GM21528 (cell line): ENCODE data around the gene RNF135.
"Not testable (repeated sequence)": the region's sequence is repeated elsewhere in the genome, so short reads cannot be mapped to it uniquely, and the experiment has no call there.

Experiments
- ATAC-seq: cut with Tn5 transposase; IDR thresholded peaks from one replicate; pipeline ENCODE4 v1.9.1; 2021; ENCODE audit warnings: mild to moderate bottlenecking, moderate library complexity; ENCODE audit not compliant: unreplicated experiment, low FRiP score

Gene RNF135

GRCh38 chr17:30997270-30997669, 26.4 kb downstream of the RNF135 start:
- ATAC-seq: no peak

DNA sequence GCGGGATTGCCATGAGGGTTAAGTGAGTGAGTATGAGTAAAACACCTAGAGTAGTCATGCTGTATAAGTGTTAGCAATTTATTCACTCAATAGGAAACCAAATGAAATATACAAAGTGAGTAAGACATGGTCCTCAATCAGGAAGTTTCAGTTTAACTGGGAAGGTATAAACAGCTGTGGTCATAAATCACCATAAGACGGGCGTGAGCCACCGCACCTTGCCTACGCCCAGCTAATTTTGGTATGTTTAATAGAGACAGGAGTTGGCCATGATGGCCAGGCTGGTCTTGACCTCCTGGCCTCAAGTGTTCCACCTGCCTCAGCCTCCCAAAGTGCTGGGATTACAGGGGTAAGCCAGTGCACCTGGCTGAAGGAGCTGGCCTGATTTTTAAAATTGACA, 27.0 kb downstream of the RNF135 start:
- ATAC-seq: no peak

DNA sequence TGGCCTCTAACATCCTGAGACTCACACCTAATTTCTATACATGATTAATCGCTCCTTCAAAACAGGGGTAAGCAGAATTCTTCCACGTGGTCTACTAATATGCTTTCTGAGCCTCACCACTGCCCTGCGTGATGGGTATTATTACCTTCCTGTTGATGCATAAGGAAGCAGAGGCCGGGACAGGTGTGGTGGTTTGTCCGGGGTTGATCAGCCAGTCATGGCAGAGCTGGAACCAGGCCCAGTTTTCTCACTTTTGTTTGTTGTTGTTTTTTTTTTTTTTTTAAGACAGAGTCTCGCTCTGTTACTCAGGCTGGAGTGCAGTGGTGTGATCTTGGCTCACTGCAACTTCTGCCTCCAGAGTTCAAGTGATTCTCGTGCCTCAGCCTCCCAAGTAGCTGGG, 31.2 kb downstream of the RNF135 start:
- no peak for ATAC-seq

DNA sequence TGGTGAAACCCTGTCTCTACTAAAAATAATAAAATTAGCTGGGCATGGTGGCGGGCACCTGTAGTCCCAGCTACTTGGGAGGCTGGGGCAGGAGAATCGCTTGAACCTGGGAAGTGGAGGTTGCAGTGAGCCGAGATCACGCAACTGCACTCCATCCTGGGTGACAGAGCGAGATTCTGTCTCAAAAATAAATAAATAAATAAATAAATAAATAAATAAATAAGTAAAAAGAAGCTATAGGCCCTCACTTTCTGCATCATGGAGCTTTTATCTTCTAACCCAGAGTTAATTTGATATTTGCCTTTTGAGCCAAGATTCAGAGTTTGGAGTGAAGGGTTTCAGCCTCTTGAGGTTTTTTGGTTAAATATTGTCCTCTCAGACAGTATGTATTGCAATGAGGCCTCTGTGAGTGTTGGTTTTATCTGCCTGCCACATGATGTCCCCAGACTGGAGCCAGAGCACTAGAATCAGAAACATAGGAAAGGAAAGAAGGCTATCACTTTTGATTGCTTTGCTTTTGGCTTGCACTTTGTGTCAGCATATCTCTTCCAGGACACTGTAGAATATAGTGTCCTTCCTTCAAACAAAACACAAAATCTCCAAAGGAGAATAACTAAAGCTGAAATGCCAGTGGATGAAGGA, 32.5 kb downstream of the RNF135 start:
- no peak for ATAC-seq

DNA sequence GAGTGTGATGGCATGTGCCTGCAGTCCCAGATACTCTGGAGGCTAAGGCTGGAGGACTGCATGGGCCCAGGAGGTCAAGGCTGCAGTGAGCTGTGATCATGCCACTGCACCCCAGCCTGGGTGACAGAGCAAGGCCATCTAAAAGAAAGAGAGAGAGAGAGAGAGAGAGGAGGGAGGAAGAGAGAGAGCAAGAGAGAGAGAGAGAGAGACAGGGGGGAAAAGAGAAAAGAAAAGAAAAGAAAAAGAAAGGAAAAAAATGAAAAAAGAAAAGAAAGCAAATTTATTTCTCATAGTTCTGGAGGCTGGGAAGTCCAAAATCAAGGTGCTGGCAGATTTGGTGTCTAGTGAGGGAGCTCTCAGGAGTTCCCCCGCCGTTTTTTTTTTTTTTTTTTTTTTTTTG, 33.3 kb downstream of the RNF135 start:
- ATAC-seq: no peak

DNA sequence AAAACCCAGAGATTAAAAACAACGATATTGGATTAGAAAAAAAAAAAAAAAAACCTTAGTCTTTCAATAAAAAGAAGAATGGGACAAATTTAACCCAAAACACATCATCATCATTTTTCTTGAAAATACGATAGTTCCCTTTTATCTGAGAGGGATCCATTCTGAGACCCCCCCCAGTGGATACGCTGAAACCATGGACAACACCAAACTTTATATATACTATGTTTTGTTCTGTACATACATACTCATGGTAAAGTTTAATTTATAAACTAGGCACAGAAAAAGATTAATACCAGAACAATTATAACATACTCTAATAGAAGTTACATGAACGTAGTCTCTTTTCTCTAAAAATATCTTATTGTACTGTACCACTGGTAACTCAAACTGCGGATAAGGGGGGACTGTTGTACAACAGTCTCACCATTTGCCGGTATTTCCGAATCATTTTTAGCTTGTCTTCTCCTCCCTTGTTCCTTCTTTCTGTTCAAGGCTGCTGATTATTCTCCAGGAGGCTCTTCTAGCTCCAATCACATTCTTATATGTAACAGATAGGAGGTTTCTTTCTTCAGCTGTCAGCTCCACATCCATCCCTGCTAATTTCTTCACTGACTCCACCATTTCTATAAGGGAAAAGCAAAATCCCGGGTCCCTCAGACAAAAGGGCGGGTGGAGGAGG, 37.0 kb downstream of the RNF135 start:
- no peak for ATAC-seq

GRCh38 chr17:31008374-31009041, 37.7 kb downstream of the RNF135 start:
- ATAC-seq: peak; percentile 67

GRCh38 chr17:31009042-31009702, 38.3 kb downstream of the RNF135 start:
- ATAC-seq: not testable (repeated sequence)

DNA sequence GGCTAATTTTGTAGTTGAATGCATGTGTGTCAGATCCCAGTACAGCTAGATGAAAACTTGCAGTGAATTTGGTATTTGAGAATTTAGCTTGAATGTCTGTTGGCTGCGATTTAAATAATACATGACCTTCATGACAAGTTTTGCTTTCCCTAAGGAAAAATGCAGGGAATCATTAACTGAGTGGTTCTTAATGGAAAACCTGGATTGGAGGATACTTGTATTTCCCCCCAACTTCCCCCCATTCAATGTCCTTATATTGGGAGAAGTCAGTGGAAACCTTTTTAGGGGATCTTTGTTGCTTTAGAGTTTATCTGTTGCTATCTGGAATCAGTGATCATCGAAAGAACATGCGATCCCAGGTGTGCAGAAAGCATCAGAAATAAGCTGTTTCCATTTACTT, 39.2 kb downstream of the RNF135 start:
- not testable (repeated sequence) for ATAC-seq

DNA sequence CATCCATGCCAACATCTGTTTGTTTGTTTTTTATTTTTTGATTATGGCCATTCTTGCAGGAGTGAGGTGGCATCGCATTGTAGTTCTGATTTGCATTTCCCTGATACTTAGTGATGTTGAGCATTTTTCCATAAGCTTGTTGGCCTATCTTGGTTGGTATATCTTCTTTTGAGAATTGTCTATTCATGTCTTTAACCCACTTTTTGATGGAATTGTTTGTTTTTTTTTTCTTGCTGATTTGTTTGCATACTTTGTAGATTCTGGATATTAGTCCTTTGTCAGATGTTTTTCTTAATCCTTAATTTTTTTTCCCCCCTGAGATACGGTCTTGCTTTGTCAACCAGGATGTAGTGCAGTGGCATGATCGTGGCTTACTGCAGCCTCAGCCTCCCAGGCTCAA, 43.0 kb downstream of the RNF135 start:
- no peak for ATAC-seq

DNA sequence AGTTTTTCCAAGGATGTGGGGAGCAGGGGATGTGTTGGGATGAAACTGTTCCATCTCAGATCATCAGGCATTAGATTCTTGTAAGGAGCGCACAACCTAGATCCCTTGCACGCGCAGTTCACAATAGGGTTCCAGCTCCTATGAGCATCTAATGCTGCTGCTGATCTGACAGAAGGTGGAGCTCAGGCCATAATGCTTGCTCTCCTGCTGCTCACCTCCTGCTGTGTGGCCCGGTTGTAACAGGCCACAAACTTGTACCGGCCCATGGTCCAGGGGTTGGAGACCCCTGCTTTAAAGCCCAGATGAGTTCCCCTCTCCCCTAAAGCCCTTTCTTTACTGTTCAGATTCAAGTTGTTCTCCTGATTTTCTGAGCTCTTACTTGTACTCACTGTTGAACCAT, 44.8 kb downstream of the RNF135 start:
- ATAC-seq: no peak

- no peak for ATAC-seq
Measured at GRCh38 chr17:31019004-31019403, 48.2 kb downstream of the RNF135 start.

DNA sequence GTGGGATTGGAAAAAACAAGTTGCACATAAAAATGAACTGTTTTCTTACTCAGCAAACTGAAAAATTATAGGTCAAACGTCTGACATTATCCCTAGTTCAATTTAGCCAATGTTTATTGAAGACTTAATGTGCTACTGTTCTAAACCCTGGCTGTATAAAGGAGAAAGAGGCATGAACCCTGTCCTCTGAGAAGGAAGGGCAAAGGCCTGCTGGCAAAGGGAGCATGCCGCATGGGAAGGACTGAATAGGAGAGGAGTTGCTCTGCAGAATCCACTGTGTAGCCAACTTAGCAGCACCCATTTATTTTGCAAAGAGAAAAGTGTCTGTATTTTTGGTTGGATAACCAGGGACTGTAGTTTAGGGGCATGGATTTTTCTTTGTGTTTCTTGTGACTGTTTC, 52.3 kb downstream of the RNF135 start:
- not testable (repeated sequence) for ATAC-seq

GRCh38 chr17:31031841-31032240, 61.0 kb downstream of the RNF135 start:
- no peak for ATAC-seq

- not testable (repeated sequence) for ATAC-seq
Measured at GRCh38 chr17:31035611-31036010, 64.8 kb downstream of the RNF135 start.

DNA sequence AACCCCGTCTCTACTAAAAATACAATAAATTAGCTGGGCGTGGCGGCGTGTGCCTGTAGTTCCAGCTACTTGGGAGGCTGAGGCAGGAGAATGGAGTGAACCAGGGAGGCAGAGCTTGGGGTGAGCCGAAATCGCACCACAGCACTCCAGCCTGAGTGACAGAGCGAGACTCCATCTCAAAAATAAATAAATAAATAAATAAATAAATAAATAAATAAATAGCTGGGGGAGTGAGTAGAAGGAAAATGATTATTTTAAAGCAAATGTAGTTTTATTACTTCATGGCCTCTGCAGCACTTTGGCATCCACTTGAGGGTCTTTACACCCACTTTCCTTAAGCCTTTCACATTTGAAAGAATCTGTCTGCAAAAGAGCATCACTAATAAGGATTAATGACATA, 70.0 kb downstream of the RNF135 start:
- ATAC-seq: not testable (repeated sequence)

GRCh38 chr17:31042378-31042777, 71.5 kb downstream of the RNF135 start:
- not testable (repeated sequence) for ATAC-seq

GRCh38 chr17:31046856-31047425, 76.1 kb downstream of the RNF135 start:
- not testable (repeated sequence) for ATAC-seq

- no peak for ATAC-seq
Measured at GRCh38 chr17:31048142-31048541, 77.3 kb downstream of the RNF135 start.

DNA sequence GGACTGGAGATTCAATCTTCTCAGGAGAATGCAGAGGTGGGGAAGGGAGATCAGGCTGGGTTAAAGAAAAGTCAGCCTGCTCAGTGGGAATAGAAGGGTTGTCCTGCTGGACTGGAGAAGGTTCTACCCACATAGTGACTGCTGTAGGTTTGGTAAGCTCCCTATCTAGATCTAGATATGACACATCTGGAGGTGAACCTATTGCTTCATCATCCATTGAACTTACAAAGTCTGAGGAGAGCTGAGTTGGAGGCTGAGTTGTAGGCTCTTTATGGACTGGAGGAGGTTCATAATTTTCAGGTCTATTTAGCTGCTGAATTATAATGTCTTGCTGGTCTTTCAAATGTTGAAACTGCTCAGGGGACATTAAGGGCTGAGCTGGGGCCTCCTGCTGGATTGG, 77.9 kb downstream of the RNF135 start:
- ATAC-seq: no peak
